ENCODE results near the gene C2orf66. TPM values are rescaled to one million over a fixed set of nuclear protein-coding genes. Genes with fewer than 3 reads are reported as not detected.

C2orf66 gene
- total RNA-seq, 2 donors from 2014 or later, result 0.33 to 0.78 TPM

DNA sequence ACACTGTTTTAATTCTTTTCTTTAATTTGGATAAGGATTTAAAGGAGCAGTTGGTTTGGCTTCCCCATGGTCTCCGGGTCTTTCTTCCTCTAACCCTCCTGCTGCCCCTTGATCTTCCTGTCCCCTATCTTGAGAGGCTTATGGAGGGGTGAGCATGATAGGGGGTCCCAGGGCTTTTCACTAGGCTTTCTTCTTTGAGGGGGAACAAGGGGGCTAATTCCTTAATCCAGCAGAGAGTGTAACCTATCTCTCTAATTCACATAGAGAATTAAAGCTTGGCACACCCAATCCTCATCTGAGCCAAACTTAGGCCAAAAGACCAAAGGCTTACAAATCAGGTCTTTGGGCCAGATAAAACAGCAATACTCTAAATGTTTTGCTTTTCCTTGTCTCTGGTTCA lies 21.5 kb upstream of the C2orf66 start:
- H3K27me3 ChIP-seq, result no peaks in the 10 kb centered on the region
- H3K36me3 ChIP-seq (replicated peaks in 1 of 2; ENCODE audit: insufficient read depth in 1 of 2, low read depth in 2 of 2), result no peaks in the 10 kb centered on the region
- H3K27ac ChIP-seq, result no peak overlapping the region
- DNase-seq (no peak), ATAC-seq (no peak)
- 100% methylated on average over 1 of the region's 1 CpG for WGBS, 2 donors
- TF ChIP-seq, protein P1, sequence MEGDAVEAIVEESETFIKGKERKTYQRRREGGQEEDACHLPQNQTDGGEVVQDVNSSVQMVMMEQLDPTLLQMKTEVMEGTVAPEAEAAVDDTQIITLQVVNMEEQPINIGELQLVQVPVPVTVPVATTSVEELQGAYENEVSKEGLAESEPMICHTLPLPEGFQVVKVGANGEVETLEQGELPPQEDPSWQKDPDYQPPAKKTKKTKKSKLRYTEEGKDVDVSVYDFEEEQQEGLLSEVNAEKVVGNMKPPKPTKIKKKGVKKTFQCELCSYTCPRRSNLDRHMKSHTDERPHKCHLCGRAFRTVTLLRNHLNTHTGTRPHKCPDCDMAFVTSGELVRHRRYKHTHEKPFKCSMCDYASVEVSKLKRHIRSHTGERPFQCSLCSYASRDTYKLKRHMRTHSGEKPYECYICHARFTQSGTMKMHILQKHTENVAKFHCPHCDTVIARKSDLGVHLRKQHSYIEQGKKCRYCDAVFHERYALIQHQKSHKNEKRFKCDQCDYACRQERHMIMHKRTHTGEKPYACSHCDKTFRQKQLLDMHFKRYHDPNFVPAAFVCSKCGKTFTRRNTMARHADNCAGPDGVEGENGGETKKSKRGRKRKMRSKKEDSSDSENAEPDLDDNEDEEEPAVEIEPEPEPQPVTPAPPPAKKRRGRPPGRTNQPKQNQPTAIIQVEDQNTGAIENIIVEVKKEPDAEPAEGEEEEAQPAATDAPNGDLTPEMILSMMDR (IDR thresholded peaks at IDR 0.05), result no peak
- intact Hi-C loops (cut with DNase I), result no loop called here
- no peaks in the 10 kb centered on the region for H3K9me3 ChIP-seq
- H3K4me1 ChIP-seq, result no peaks in the 10 kb centered on the region
- no peak overlapping the region for H3K4me3 ChIP-seq

DNA sequence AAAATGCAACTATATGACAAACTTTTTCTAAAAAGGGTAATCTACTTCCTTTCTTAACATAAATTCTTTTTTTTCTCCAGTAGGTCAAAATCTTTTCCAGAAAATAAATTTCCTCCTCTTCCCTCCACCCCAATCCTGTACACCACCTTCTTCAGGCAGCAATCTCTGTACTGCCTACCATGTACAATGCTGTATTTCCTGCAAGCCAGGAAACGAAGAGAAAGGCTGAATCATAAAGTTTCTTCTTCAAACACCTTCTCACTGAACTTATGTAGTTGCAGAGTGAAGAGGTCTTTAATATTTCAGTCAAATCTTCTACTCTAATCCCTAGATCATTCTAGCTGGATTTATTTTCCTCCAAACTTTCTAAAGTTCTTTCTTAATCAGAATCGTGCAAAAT lies 18.2 kb upstream of the C2orf66 start:
- Histone ChIP-seq H3K4me3 (no peak overlapping the region), H3K4me1 (no peaks in the 10 kb centered on the region), H3K9me3 (no peaks in the 10 kb centered on the region), H3K36me3 (replicated peaks in 1 of 2; ENCODE audit: insufficient read depth in 1 of 2, low read depth in 2 of 2) (no peaks in the 10 kb centered on the region), H3K27me3 (no peaks in the 10 kb centered on the region), H3K27ac (no peak overlapping the region)
- intact Hi-C loops (cut with DNase I), result no loop called here
- 59 to 71% methylated on average over 2 of the region's 2 CpGs for WGBS, 2 donors
- no peak for DNase-seq
- no peak for ATAC-seq
- no peak for TF ChIP-seq POLR2A (IDR thresholded peaks at IDR 0.05)
- TF ChIP-seq, protein P1 (IDR thresholded peaks at IDR 0.05), result no peak

DNA sequence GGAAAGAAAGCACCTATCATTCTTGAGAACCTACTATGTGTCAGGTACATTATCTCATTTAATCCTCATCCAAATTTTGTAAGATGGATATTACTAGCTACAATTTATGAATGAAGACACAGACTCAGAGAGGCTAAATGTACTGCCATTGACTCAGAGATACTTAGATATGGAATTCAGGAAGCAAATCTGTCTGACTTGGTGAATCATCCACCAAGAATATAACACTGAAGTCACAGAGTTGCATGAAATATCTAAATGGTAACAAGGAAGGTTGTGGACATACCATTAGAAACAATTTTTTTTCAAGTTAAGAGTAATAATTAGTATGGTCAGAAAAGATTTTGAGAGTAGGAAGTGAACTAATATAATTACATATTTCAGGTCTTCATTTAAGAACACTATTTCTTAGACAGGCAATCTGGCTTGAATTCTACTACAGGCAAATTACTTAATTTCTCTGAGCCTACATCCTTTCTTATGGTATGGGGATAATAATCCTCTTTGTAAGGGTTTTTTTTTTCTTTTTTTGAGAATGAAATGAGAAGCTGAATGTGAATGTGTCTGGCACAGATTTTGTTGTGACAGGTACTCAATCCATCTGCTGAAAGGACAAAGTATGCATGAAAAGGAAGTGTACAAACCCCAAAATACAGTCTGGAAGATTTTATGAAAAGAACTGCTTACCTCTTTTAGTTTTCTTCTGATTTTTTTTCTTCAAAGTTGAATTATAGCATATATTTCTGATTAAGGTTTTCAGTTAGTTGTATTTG lies 14.8 kb upstream of the C2orf66 start:
- DNase-seq, result no peak
- H3K4me1 ChIP-seq, result no peaks in the 10 kb centered on the region
- intact Hi-C loops (cut with DNase I), result no loop called here
- TF ChIP-seq, protein P1 (IDR thresholded peaks at IDR 0.05), result no peak
- TF ChIP-seq POLR2A (IDR thresholded peaks at IDR 0.05), result no peak
- H3K4me3 ChIP-seq, result no peak overlapping the region
- H3K27me3 ChIP-seq, result no peaks in the 10 kb centered on the region
- no peaks in the 10 kb centered on the region for H3K36me3 ChIP-seq (replicated peaks in 1 of 2; ENCODE audit: insufficient read depth in 1 of 2, low read depth in 2 of 2)
- no peaks in the 10 kb centered on the region for H3K9me3 ChIP-seq
- no peak for ATAC-seq
- H3K27ac ChIP-seq, result no peak overlapping the region

DNA sequence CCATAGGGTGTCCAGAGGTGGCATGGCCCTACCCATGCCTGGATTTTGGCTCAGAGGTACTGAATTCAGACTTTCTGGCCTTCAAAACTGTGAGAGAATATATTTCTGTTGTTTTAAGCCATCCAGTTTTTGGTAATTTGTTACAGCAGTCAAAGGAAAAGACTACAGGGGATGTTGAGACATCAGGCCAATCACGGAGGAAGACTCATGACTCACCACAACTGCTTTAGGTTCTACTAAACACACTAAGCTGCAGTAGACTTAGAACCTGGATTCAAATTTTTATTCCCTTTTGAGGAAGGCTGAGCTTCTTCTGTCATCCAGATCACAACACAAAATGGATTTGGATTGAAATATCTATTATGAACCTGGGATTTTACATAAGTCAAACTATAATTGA lies 12.0 kb upstream of the C2orf66 start:
- no peaks in the 10 kb centered on the region for H3K4me1 ChIP-seq
- H3K27me3 ChIP-seq, result no peaks in the 10 kb centered on the region
- TF ChIP-seq, protein P1 (IDR thresholded peaks at IDR 0.05), result no peak
- TF ChIP-seq POLR2A (IDR thresholded peaks at IDR 0.05), result no peak
- H3K9me3 ChIP-seq, result peaks cover 0 to 11% (median 0%) of the 10 kb centered on the region in 3 donors
- H3K36me3 ChIP-seq (replicated peaks in 1 of 2; ENCODE audit: insufficient read depth in 1 of 2, low read depth in 2 of 2), result no peaks in the 10 kb centered on the region
- no peak overlapping the region for H3K4me3 ChIP-seq
- no peak for ATAC-seq
- 79 to 100% methylated on average over 1 of the region's 1 CpG for WGBS, 2 donors
- H3K27ac ChIP-seq, result no peak overlapping the region
- intact Hi-C loops (cut with DNase I), result no loop called here
- DNase-seq, result no peak

DNA sequence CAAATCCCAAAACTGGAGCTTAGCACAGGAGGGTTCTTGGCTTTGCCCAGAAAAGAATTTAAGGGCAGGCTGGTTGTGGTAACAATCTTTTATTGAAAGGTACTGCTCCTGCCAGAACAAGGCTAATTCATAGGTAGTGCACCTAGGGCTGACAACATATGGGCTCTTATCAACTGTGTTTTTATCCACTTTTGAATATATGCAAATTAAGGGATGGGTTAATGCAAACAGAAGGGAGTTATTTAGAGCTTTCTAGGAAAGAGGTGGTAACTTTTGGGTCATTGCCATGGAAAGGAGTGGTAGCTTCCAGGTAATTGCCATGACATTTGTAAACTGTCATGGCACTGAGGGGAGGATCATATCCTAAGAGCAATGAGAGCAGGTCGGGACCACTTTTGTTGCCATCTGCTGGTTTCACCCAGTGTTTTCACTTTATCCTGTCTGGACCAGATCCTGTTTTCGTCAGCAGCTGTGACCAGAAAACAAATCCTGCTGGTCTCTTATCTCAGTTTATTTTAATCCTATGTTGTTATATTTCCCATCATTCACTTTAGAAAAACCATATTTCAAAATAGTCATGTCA lies 981 bp downstream of the C2orf66 start:
- WGBS, 2 donors, result 24 to 43% methylated on average over 2 of the region's 2 CpGs
- Histone ChIP-seq H3K36me3 (replicated peaks in 1 of 2; ENCODE audit: insufficient read depth in 1 of 2, low read depth in 2 of 2) (no peaks in the 10 kb centered on the region), H3K27me3 (no peaks in the 10 kb centered on the region), H3K4me1 (no peaks in the 10 kb centered on the region), H3K4me3 (no peak overlapping the region), H3K27ac (no peak overlapping the region), H3K9me3 (no peaks in the 10 kb centered on the region)
- TF ChIP-seq, protein P1 (IDR thresholded peaks at IDR 0.05), result no peak
- no peak for TF ChIP-seq POLR2A (IDR thresholded peaks at IDR 0.05)
- DNase-seq, result no peak
- no peak for ATAC-seq
- intact Hi-C loops (cut with DNase I), result no loop called here

Measured in body of pancreas (tissue), 4 donors.